Mesendoderm (in vitro differentiated cells): ENCODE measurements around the gene B4GALT7.

ENCODE experiments used
- DNase-seq: peaks from one replicate; pipeline ENCODE4 v3.0.0; 2013
- H2AK5ac ChIP-seq: 2 replicates; pipeline ENCODE4 v1.6.1; 2013; ENCODE audit warnings: low read length, inconsistent platforms
- H2BK120ac ChIP-seq: 2 replicates; pipeline ENCODE4 v1.6.1; 2013; ENCODE audit warnings: low read depth, mild to moderate bottlenecking, low read length, moderate library complexity, mixed read lengths
- H2BK15ac ChIP-seq: replicated peaks from 2 replicates; pipeline ENCODE4 v1.6.1; 2013; ENCODE audit warnings: low read depth, mild to moderate bottlenecking, moderate library complexity
- H2BK5ac ChIP-seq: 2 replicates; pipeline ENCODE4 v1.6.1; 2013; ENCODE audit warnings: low read length, inconsistent platforms
- H3K18ac ChIP-seq: 2 replicates; pipeline ENCODE4 v1.6.1; 2013; ENCODE audit warnings: mild to moderate bottlenecking, low read length, mixed read lengths
- H3K23ac ChIP-seq: one replicate; pipeline ENCODE4 v1.6.1; 2013; ENCODE audit warnings: low read length
- H3K27ac ChIP-seq: 2 replicates; pipeline ENCODE4 v1.5.1; 2013; ENCODE audit warnings: low read depth, mild to moderate bottlenecking, inconsistent platforms, low read length, moderate library complexity
- H3K27me3 ChIP-seq: 2 replicates; pipeline ENCODE4 v1.6.1; 2013; ENCODE audit warnings: low read length, control low read depth, mild to moderate bottlenecking, inconsistent platforms; ENCODE audit not compliant: insufficient read depth, poor library complexity
- H3K36me3 ChIP-seq: 2 replicates; pipeline ENCODE4 v1.6.1; 2013; ENCODE audit warnings: low read length, inconsistent platforms; ENCODE audit not compliant: control insufficient read depth, insufficient read depth
- H3K4ac ChIP-seq: one replicate; pipeline ENCODE4 v1.6.1; 2013; ENCODE audit warnings: low read depth, mild to moderate bottlenecking, low read length, moderate library complexity
- H3K4me1 ChIP-seq: 2 replicates; pipeline ENCODE4 v1.6.1; 2013; ENCODE audit warnings: low read depth, low read length, inconsistent platforms; ENCODE audit not compliant: control insufficient read depth
- H3K4me2 ChIP-seq: 2 replicates; pipeline ENCODE4 v1.6.1; 2013; ENCODE audit warnings: low read length
- H3K4me3 ChIP-seq: 2 replicates; pipeline ENCODE4 v1.5.1; 2013; ENCODE audit warnings: mild to moderate bottlenecking, low read length
- H3K56ac ChIP-seq: one replicate; pipeline ENCODE4 v1.6.1; 2013; ENCODE audit warnings: low read length
- H3K79me1 ChIP-seq: 2 replicates; pipeline ENCODE4 v1.6.1; 2013; ENCODE audit warnings: low read length, inconsistent platforms
- H3K79me2 ChIP-seq: 2 replicates; pipeline ENCODE4 v1.6.1; 2013; ENCODE audit warnings: mild to moderate bottlenecking, low read length; ENCODE audit not compliant: control insufficient read depth, insufficient read depth
- H3K9ac ChIP-seq: 2 replicates; pipeline ENCODE4 v1.6.1; 2013; ENCODE audit warnings: low read length, inconsistent platforms
- H4K5ac ChIP-seq: one replicate; pipeline ENCODE4 v1.6.1; 2013; ENCODE audit warnings: low read length
- H4K8ac ChIP-seq: one replicate; pipeline ENCODE4 v1.6.1; 2013; ENCODE audit warnings: low read depth, mild to moderate bottlenecking, control low read depth, low read length, moderate library complexity
- WGBS: extraction: QIAGEN DNeasy Blood & Tissue Kit; methylation state at CpG from one replicate; pipeline ENCODE4 v1.1.7; 2013; ENCODE audit warnings: low lambda C conversion rate, missing lambda C conversion rate; ENCODE audit not compliant: insufficient coverage; ENCODE audit errors: extremely low coverage; 5-methylcytosine and 5-hydroxymethylcytosine counted together

Gene B4GALT7

DNA sequence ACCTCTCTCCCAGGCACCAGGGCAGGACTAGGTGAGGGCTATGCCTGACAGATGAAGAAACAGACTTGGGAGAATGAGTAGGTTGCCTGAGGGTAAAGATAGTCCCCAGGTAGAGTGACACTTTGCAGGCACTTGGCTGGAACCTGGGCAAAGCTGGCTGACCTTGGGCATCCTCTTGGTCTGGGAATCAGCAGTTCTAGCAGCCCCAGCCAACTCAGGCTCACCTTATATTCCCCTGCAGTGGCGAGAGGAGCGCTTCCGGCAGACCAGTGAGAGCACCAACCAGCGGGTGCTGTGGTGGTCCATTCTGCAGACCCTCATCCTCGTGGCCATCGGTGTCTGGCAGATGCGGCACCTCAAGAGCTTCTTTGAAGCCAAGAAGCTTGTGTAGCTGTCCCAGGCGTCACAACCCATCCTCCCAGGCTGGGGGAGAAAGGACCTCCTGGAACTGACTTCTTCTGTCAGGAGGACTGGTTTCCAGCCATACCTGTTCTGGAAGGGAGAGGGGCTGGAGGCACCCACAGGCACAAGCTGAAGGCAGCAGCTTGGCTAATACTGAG, 4.8 kb upstream of the B4GALT7 start:
- no peak overlapping the region for H2BK5ac ChIP-seq
- H3K9ac ChIP-seq: no peak overlapping the region
- peaks cover 11% of the 10 kb centered on the region for H3K79me1 ChIP-seq
- H3K79me2 ChIP-seq: peaks cover 5% of the 10 kb centered on the region
- no peak overlapping the region for H2AK5ac ChIP-seq
- H3K4me1 ChIP-seq: no peaks in the 10 kb centered on the region
- H3K18ac ChIP-seq: no peak overlapping the region
- no CpG with 5 or more reads among the region's 8 CpGs for WGBS
- no peak overlapping the region for H3K4me3 ChIP-seq
- H4K8ac ChIP-seq: no peak overlapping the region
- H3K4ac ChIP-seq: no peak overlapping the region
- H2BK15ac ChIP-seq: no peak overlapping the region
- no peak overlapping the region for H3K23ac ChIP-seq
- no peak overlapping the region for H2BK120ac ChIP-seq
- H4K5ac ChIP-seq: no peak overlapping the region
- no peak overlapping the region for H3K27ac ChIP-seq
- H3K56ac ChIP-seq: no peak overlapping the region
- peaks cover 13% of the 10 kb centered on the region for H3K36me3 ChIP-seq
- no peaks in the 10 kb centered on the region for H3K27me3 ChIP-seq
- no peak overlapping the region for H3K4me2 ChIP-seq
- DNase-seq: no peak

DNA sequence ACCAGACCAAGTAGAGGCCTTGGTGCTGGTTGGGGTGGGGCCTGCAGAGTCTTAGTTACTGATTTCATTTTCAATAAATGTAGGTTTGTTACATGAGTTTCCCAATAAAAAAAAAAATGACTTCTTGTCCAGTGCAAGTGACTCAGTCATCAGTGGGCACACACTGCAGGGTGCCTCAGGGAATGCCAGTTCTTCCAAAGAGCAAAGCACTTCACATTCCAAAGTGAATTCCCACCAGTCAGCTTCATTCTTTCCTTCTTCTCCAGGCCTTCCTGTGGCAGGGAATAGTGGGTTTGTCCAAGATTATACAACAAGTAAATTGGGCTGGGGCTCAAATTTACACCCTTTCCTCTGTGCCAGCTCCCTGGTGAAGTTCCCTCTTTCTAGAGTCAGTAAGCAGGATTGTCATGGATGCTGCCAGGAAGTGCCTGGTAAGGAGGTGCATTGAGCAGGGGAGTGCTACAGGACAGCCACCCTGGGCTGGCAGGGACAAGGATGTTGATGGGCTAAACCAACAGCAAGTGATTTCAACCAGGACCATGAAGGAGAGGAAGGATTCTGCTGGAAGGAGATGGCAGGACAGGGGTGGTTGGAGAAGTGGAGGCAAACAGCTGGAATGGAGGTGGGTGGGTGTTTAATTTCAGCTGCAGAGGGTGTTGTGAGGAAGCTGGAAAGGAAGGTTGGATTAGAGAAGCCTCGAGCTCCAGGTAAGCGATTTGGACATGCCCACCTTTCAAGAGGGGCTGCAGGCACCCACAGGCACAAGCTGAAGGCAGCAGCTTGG, 3.7 kb upstream of the B4GALT7 start:
- DNase-seq: no peak
- no CpG with 5 or more reads among the region's 2 CpGs for WGBS

DNA sequence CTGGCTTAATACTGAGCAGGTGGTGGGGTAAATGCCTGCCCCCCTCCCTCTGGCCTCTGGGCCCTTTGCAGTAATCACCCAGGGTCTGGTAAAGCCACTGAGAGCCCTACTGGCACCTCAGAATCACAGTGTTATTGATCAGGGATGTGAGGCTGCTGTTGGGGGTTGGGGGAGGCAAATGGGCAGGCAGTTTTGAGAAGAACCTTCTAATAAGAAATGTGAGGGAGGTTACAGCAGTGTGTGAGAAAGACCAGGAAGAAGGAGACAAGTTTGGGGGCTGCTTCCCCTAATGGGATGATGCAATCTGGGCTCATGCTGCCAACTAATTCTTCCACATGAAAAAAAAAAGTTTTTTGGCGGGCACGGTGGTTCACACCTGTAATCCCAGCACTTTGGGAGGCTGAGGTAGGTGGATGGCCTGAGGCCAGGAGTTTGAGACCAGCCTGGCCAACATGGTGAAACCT, 3.1 kb upstream of the B4GALT7 start:
- Histone ChIP-seq H2BK15ac (no peak overlapping the region), H3K36me3 (peaks cover 13% of the 10 kb centered on the region), H3K4me1 (peaks cover 3% of the 10 kb centered on the region), H3K23ac (no peak overlapping the region), H3K4me3 (no peak overlapping the region), H2AK5ac (no peak overlapping the region), H3K9ac (no peak overlapping the region), H2BK120ac (no peak overlapping the region), H3K56ac (no peak overlapping the region), H2BK5ac (no peak overlapping the region), H3K27ac (no peak overlapping the region), H3K4ac (no peak overlapping the region), H3K27me3 (no peaks in the 10 kb centered on the region), H3K79me2 (peaks cover 8% of the 10 kb centered on the region), H3K18ac (no peak overlapping the region), H4K8ac (no peak overlapping the region), H4K5ac (no peak overlapping the region), H3K79me1 (peaks cover 16% of the 10 kb centered on the region), H3K4me2 (no peak overlapping the region)
- no CpG with 5 or more reads among the region's 2 CpGs for whole genome bisulfite sequencing
- no peak for DNase-seq

More for the DNA sequence above, 3.7 kb upstream of the B4GALT7 start:
- Histone ChIP-seq H3K79me2 (peaks cover 8% of the 10 kb centered on the region), H3K36me3 (peaks cover 13% of the 10 kb centered on the region), H2BK15ac (no peak overlapping the region), H3K4ac (no peak overlapping the region), H3K27ac (no peak overlapping the region), H3K4me3 (no peak overlapping the region), H4K5ac (no peak overlapping the region), H3K4me1 (peaks cover 3% of the 10 kb centered on the region), H2AK5ac (no peak overlapping the region), H3K18ac (no peak overlapping the region), H3K23ac (no peak overlapping the region), H3K4me2 (no peak overlapping the region), H4K8ac (no peak overlapping the region), H2BK120ac (no peak overlapping the region), H3K27me3 (no peaks in the 10 kb centered on the region), H3K56ac (no peak overlapping the region), H3K9ac (no peak overlapping the region), H2BK5ac (no peak overlapping the region), H3K79me1 (peaks cover 15% of the 10 kb centered on the region)

DNA sequence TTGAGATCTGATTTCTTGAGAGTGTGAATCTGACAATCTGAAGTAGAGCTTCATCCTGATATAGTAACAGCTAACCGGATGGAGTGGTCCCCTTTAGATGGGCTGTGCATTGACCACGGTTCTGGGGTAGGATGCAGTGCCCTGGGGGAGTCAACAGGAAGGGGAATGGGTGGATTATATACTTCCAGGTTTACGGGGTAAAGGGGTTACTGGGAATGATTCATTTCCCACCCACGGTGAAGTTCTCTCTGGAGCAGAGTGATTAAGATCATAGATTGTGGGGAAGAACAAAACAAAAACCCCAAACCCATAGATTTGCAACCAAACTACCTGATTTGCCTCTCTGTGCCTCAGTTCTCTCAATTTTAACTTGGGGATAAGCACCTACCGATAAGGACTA, 1.5 kb upstream of the B4GALT7 start:
- Histone ChIP-seq H2AK5ac (no peak overlapping the region), H3K79me1 (peaks cover 9% of the 10 kb centered on the region), H2BK5ac (no peak overlapping the region), H3K4me1 (peaks cover 3% of the 10 kb centered on the region), H3K56ac (no peak overlapping the region), H4K5ac (no peak overlapping the region), H3K23ac (no peak overlapping the region), H3K4me3 (no peak overlapping the region), H3K9ac (no peak overlapping the region), H3K36me3 (peaks cover 11% of the 10 kb centered on the region), H3K27ac (no peak overlapping the region), H3K79me2 (peaks cover 3% of the 10 kb centered on the region), H2BK15ac (no peak overlapping the region), H3K18ac (no peak overlapping the region), H4K8ac (no peak overlapping the region), H3K4me2 (no peak overlapping the region), H3K4ac (no peak overlapping the region), H2BK120ac (no peak overlapping the region), H3K27me3 (no peaks in the 10 kb centered on the region)
- DNase-seq: no peak
- no CpG with 5 or more reads among the region's 5 CpGs for WGBS

DNA sequence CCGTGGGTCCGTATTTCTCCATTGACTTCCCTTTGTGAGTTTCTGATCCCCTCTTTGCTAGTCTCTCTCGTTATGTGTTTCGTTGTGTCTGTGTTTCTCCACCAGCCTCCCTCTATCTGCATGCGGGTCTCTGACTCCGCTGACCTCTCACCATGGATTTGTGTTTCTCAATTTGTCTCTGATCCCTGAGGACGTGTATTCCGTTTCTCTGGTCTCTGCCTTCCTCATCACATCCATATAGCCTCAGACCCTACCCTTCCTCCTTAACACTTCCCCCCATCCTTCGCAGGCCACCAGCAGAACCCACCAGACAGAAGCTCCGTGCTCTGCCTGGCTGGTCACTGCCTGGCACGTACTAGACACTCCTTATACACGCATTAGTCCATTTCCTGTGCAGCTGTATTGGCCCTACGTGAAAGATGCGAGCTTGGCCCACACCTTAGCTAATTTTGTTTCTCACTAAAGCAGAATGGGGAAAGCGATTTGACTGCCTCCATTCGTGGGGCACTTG, 631 bp downstream of the B4GALT7 start:
- H3K27ac ChIP-seq: peak overlapping the region; percentile 62

More for the DNA sequence above, 631 bp downstream of the B4GALT7 start:
- peaks cover 3% of the 10 kb centered on the region for H3K4me1 ChIP-seq
- H4K5ac ChIP-seq: no peak overlapping the region
- H3K9ac ChIP-seq: peak overlapping the region; percentile 96
- peak overlapping the region; percentile 66 for H3K23ac ChIP-seq
- no peak overlapping the region for H4K8ac ChIP-seq
- H2BK15ac ChIP-seq: no peak overlapping the region
- no peaks in the 10 kb centered on the region for H3K27me3 ChIP-seq
- H3K4ac ChIP-seq: no peak overlapping the region
- peaks cover 6% of the 10 kb centered on the region for H3K36me3 ChIP-seq
- H2BK120ac ChIP-seq: no peak overlapping the region
- H3K18ac ChIP-seq: no peak overlapping the region
- H3K56ac ChIP-seq: peak overlapping the region; percentile 95
- H3K4me2 ChIP-seq: peak overlapping the region; percentile 100
- no CpG with 5 or more reads among the region's 16 CpGs for WGBS
- H2BK5ac ChIP-seq: no peak overlapping the region
- peak overlapping the region; percentile 90 for H3K4me3 ChIP-seq
- H3K79me2 ChIP-seq: peaks cover 3% of the 10 kb centered on the region
- H3K79me1 ChIP-seq: peaks cover 5% of the 10 kb centered on the region
- H2AK5ac ChIP-seq: no peak overlapping the region
- DNase-seq: no peak
